Measurements from ENCODE around the gene PHKG1.

DNA sequence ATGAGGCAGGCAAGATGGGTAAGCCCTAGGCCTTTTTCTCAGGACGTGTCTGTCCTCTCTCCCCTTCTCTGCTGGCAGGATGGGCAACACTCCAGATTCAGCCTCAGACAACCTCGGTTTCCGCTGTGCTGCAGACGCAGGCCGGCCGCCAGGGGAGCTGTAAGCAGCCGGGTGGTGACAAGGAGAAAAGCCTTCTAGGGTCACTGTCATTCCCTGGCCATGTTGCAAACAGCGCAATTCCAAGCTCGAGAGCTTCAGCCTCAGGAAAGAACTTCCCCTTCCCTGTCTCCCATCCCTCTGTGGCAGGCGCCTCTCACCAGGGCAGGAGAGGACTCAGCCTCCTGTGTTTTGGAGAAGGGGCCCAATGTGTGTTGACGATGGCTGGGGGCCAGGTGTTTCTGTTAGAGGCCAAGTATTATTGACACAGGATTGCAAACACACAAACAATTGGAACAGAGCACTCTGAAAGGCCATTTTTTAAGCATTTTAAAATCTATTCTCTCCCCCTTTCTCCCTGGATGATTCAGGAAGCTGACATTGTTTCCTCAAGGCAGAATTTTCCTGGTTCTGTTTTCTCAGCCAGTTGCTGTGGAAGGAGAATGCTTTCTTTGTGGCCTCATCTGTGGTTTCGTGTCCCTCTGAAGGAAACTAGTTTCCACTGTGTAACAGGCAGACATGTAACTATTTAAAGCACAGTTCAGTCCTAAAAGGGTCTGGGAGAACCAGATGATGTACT, 13.1 kb downstream of the PHKG1 start:
- TF ChIP-seq POLR2A (IDR thresholded peaks at IDR 0.05; ENCODE audit: low read length) (no peak), ESRRA (IDR thresholded peaks at IDR 0.05; ENCODE audit: borderline replicate concordance, low read length) (no peak)

Measured in A549 (cell line).